ENCODE results near the gene PRMT6.

- no peak for TF ChIP-seq YY1 (IDR thresholded peaks at IDR 0.05; ENCODE audit: low read depth)
- TF ChIP-seq EP300 (IDR thresholded peaks at IDR 0.05; ENCODE audit: borderline replicate concordance) = no peak
- no peak for TF ChIP-seq ZBTB7A (IDR thresholded peaks at IDR 0.05; ENCODE audit: low read depth)
- no peak for TF ChIP-seq RAD21 (IDR thresholded peaks at IDR 0.05; ENCODE audit: low read depth)
Observed at GRCh38 chr1:107010582-107010981, 45.9 kb upstream of the PRMT6 start.

Data from Ishikawa (cell line).